Measurements from ENCODE around the gene PROC.

DNA sequence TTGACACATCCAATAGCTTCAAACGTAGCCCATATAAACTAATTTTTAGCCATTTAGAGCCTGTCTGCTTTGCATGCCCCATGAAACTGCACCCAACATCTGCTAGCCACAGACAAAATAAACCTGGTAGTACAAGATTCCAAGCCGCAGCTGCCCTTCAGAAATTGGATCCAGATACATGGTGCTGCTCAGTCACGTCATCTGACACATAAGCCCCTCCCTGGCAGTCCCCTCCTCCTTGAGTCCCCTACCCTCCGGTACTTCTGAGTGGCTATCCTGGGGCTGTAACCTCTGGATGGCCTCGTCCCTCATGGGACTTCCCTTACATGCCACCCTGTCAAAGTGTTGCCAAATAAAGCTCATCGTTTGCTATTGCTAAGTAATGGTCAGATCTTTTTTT lies 33.8 kb downstream of the PROC start:
- TF ChIP-seq, protein P1, sequence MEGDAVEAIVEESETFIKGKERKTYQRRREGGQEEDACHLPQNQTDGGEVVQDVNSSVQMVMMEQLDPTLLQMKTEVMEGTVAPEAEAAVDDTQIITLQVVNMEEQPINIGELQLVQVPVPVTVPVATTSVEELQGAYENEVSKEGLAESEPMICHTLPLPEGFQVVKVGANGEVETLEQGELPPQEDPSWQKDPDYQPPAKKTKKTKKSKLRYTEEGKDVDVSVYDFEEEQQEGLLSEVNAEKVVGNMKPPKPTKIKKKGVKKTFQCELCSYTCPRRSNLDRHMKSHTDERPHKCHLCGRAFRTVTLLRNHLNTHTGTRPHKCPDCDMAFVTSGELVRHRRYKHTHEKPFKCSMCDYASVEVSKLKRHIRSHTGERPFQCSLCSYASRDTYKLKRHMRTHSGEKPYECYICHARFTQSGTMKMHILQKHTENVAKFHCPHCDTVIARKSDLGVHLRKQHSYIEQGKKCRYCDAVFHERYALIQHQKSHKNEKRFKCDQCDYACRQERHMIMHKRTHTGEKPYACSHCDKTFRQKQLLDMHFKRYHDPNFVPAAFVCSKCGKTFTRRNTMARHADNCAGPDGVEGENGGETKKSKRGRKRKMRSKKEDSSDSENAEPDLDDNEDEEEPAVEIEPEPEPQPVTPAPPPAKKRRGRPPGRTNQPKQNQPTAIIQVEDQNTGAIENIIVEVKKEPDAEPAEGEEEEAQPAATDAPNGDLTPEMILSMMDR (IDR thresholded peaks at IDR 0.05; ENCODE audit: borderline replicate concordance, extremely low read depth, low read length, poor library complexity, severe bottlenecking), result no peak
- no peak for TF ChIP-seq EZH2 (IDR thresholded peaks at IDR 0.05; ENCODE audit: borderline replicate concordance, low read depth, low read length, severe bottlenecking)

Data from DND-41 (cell line).